KMS-11 (cell line): ENCODE data around the gene GRAMD1A.

Experiments used
- H2AFZ ChIP-seq: fragments of 200-600 bp; sonication (generic); 2 replicates; pipeline ENCODE4 v1.6.1; 2016; ENCODE audit warnings: antibody characterized with exemption, mixed run types, low read depth
- H3K27ac ChIP-seq: fragments of 200-600 bp; sonication (generic); 2 replicates; pipeline ENCODE4 v1.6.1; 2016; ENCODE audit warnings: mild to moderate bottlenecking, mixed run types
- H3K27me3 ChIP-seq: fragments of 200-600 bp; sonication (generic); 2 replicates; pipeline ENCODE4 v1.6.1; 2017; ENCODE audit warnings: mild to moderate bottlenecking, low read depth, mixed run types, moderate library complexity; ENCODE audit not compliant: insufficient read depth
- H3K36me3 ChIP-seq: fragments of 200-600 bp; sonication (generic); 2 replicates; pipeline ENCODE4 v1.6.1; 2017; ENCODE audit warnings: mild to moderate bottlenecking, mixed run types; ENCODE audit not compliant: insufficient read depth
- H3K4me1 ChIP-seq: fragments of 200-600 bp; sonication (generic); 2 replicates; pipeline ENCODE4 v1.6.1; 2016; ENCODE audit warnings: mild to moderate bottlenecking, low read depth, mixed run types; ENCODE audit not compliant: poor library complexity, severe bottlenecking
- H3K4me2 ChIP-seq: fragments of 200-600 bp; sonication (generic); 2 replicates; pipeline ENCODE4 v1.7.0; 2016; ENCODE audit warnings: mild to moderate bottlenecking, mixed run types
- H3K4me3 ChIP-seq: fragments of 200-600 bp; sonication (generic); IDR thresholded peaks from 2 replicates; pipeline ENCODE4 v1.6.1; 2017; ENCODE audit warnings: low read depth, low read length, mixed read lengths; ENCODE audit not compliant: insufficient read depth
- H3K79me2 ChIP-seq: fragments of 200-600 bp; sonication (generic); 2 replicates; pipeline ENCODE4 v1.6.1; 2016; ENCODE audit warnings: low read depth, mixed run types; ENCODE audit not compliant: insufficient read depth
- H3K9ac ChIP-seq: fragments of 200-600 bp; sonication (generic); 2 replicates; pipeline ENCODE4 v1.6.1; 2016; ENCODE audit warnings: mild to moderate bottlenecking, mixed run types
- H4K20me1 ChIP-seq: fragments of 200-600 bp; sonication (generic); 2 replicates; pipeline ENCODE4 v1.6.1; 2016; ENCODE audit warnings: mild to moderate bottlenecking, mixed run types; ENCODE audit not compliant: insufficient read depth
- CTCF ChIP-seq: fragments of 200-600 bp; sonication (generic); conservative IDR thresholded peaks from 2 replicates; pipeline ENCODE4 v1.6.1; 2017; ENCODE audit warnings: low read depth, mild to moderate bottlenecking, antibody characterized with exemption, low read length, moderate library complexity, mixed read lengths

GRAMD1A gene

GRCh38 chr19:35068941-35069634 lies 69.0 kb downstream of the GRAMD1A start:
- Histone ChIP-seq H3K9ac (no peak overlapping the region), H2AFZ (no peak overlapping the region), H4K20me1 (no peaks in the 10 kb centered on the region), H3K36me3 (no peaks in the 10 kb centered on the region), H3K4me3 (no peak overlapping the region), H3K4me1 (no peaks in the 10 kb centered on the region), H3K27ac (no peak overlapping the region), H3K27me3 (peaks cover 39% of the 10 kb centered on the region), H3K4me2 (no peak overlapping the region), H3K79me2 (no peaks in the 10 kb centered on the region)
- no peak for TF ChIP-seq CTCF

- Histone ChIP-seq H2AFZ (no peak overlapping the region), H4K20me1 (no peaks in the 10 kb centered on the region), H3K4me1 (no peaks in the 10 kb centered on the region), H3K4me3 (no peak overlapping the region), H3K27me3 (peaks cover 39% of the 10 kb centered on the region), H3K4me2 (no peak overlapping the region), H3K79me2 (no peaks in the 10 kb centered on the region), H3K36me3 (no peaks in the 10 kb centered on the region), H3K9ac (no peak overlapping the region), H3K27ac (no peak overlapping the region)
- TF ChIP-seq CTCF, result no peak
These were observed 69.6 kb downstream of the GRAMD1A start for GRCh38 chr19:35069696-35070095.

GRCh38 chr19:35070471-35070870 lies 70.3 kb downstream of the GRAMD1A start:
- Histone ChIP-seq H3K36me3 (no peaks in the 10 kb centered on the region), H3K9ac (no peak overlapping the region), H3K79me2 (no peaks in the 10 kb centered on the region), H3K27ac (no peak overlapping the region), H4K20me1 (no peaks in the 10 kb centered on the region), H3K4me2 (no peak overlapping the region), H3K27me3 (peaks cover 39% of the 10 kb centered on the region), H2AFZ (no peak overlapping the region), H3K4me1 (no peaks in the 10 kb centered on the region), H3K4me3 (no peak overlapping the region)
- TF ChIP-seq CTCF, result no peak

DNA sequence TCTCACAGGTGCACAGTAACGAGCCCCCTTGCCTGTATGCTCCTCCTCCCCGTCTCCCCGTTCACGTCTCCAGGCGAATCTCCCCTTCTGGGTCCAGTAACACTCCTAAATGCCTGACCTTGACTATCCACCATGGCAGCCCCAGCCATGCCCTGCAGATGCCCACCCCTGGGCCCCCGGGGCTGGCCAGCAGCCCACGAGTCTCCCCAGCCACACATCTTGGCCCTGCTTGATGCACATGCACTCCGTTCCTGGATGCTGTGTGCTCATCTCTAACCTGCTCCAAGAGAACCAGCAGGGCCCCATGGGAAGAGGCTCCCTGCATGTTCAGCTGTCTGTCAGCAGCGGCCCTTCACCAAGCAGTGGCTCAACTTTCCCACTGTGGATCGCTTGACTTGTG lies 73.4 kb downstream of the GRAMD1A start:
- Histone ChIP-seq H3K36me3 (no peaks in the 10 kb centered on the region), H3K4me2 (no peak overlapping the region), H2AFZ (no peak overlapping the region), H3K4me1 (no peaks in the 10 kb centered on the region), H4K20me1 (no peaks in the 10 kb centered on the region), H3K79me2 (no peaks in the 10 kb centered on the region), H3K4me3 (no peak overlapping the region), H3K27me3 (peaks cover 48% of the 10 kb centered on the region), H3K9ac (no peak overlapping the region), H3K27ac (no peak overlapping the region)
- TF ChIP-seq CTCF, result no peak
